Measurements from ENCODE around the gene GRIP2.

GRCh38 chr3:14537590-14538450 is 2.3 kb downstream of the GRIP2 start:
- TF ChIP-seq, protein P1, sequence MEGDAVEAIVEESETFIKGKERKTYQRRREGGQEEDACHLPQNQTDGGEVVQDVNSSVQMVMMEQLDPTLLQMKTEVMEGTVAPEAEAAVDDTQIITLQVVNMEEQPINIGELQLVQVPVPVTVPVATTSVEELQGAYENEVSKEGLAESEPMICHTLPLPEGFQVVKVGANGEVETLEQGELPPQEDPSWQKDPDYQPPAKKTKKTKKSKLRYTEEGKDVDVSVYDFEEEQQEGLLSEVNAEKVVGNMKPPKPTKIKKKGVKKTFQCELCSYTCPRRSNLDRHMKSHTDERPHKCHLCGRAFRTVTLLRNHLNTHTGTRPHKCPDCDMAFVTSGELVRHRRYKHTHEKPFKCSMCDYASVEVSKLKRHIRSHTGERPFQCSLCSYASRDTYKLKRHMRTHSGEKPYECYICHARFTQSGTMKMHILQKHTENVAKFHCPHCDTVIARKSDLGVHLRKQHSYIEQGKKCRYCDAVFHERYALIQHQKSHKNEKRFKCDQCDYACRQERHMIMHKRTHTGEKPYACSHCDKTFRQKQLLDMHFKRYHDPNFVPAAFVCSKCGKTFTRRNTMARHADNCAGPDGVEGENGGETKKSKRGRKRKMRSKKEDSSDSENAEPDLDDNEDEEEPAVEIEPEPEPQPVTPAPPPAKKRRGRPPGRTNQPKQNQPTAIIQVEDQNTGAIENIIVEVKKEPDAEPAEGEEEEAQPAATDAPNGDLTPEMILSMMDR (IDR thresholded peaks at IDR 0.05; ENCODE audit: insufficient read depth, low read depth, low read length) = no peak
- no peak for TF ChIP-seq EZH2 (IDR thresholded peaks at IDR 0.05; ENCODE audit: insufficient read depth, low read length)

Data from astrocyte (in vitro differentiated cells and primary cell).